Measurements from ENCODE around the gene RGS7. TPM values are rescaled to one million over a fixed set of nuclear protein-coding genes. Genes with fewer than 3 reads are reported as not detected.

Gene RGS7
- total and polyA plus RNA-seq, 10 donors = 0.09 to 1.8 (median 0.72) TPM; not detected in 1

DNA sequence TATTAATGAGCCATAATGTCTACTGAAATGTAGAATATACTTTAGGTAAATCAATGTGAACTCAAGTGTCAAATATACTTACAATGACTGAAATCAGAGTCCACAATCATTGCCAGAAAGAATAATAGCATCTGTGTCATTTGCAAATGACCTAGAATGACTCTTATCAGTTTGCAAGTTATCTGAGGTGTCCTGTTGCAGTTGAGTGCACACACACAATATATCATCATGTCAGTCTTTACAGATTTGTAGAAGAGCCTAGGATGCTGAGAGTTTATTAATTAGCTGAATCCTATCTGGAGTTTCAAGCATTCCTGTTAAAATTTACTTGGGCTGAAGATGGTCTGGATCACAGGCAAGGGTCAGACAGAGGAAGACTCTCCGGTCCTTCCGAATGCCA lies 421.1 kb downstream of the RGS7 start:
- no peaks in the 10 kb centered on the region for H3K4me1 ChIP-seq
- WGBS, 5 donors = 74 to 90% (median 84%) methylated on average over 2 of the region's 2 CpGs
- DNase-seq = no peak
- no peaks in the 10 kb centered on the region for H3K36me3 ChIP-seq
- H3K4me3 ChIP-seq = no peak overlapping the region
- intact Hi-C loops (cut with DNase I; ENCODE audit: low total_unique reads) = no loop called here
- peaks cover 0 to 47% (median 28%) of the 10 kb centered on the region in 8 donors for H3K9me3 ChIP-seq
- TF ChIP-seq, protein P1, sequence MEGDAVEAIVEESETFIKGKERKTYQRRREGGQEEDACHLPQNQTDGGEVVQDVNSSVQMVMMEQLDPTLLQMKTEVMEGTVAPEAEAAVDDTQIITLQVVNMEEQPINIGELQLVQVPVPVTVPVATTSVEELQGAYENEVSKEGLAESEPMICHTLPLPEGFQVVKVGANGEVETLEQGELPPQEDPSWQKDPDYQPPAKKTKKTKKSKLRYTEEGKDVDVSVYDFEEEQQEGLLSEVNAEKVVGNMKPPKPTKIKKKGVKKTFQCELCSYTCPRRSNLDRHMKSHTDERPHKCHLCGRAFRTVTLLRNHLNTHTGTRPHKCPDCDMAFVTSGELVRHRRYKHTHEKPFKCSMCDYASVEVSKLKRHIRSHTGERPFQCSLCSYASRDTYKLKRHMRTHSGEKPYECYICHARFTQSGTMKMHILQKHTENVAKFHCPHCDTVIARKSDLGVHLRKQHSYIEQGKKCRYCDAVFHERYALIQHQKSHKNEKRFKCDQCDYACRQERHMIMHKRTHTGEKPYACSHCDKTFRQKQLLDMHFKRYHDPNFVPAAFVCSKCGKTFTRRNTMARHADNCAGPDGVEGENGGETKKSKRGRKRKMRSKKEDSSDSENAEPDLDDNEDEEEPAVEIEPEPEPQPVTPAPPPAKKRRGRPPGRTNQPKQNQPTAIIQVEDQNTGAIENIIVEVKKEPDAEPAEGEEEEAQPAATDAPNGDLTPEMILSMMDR (IDR thresholded peaks at IDR 0.05 in 8 of 11, conservative IDR thresholded peaks at IDR 0.05 in 3 of 11) = no peak
- TF ChIP-seq POLR2AphosphoS5 (IDR thresholded peaks at IDR 0.05) = no peak
- no peak for TF ChIP-seq POLR2A (IDR thresholded peaks at IDR 0.05)
- no peak overlapping the region for H3K27ac ChIP-seq
- no peaks in the 10 kb centered on the region for H3K27me3 ChIP-seq (replicated peaks in 1 of 7)

DNA sequence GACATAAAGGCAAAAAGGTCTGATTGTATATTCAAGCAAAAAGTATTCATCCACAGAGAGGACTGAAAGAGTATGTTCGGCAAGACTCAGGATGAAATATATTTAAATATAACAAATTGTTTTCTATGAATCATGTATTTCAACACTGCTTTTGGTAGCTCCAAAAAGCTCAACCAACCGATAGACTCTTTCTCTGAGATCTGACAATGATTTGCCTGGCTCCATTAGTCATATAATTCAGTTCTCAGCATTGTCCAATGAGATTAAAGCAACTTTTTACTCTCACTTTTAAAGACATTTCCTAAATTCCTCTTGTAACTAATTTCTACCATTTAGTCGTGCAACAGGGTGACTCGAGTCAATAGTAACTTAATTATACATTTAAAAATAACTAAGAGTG lies 426.0 kb downstream of the RGS7 start:
- no peak for DNase-seq
- TF ChIP-seq POLR2A (IDR thresholded peaks at IDR 0.05) = no peak
- TF ChIP-seq POLR2AphosphoS5 (IDR thresholded peaks at IDR 0.05) = no peak
- TF ChIP-seq, protein P1 (IDR thresholded peaks at IDR 0.05 in 8 of 11, conservative IDR thresholded peaks at IDR 0.05 in 3 of 11) = no peak
- intact Hi-C loops (cut with DNase I; ENCODE audit: low total_unique reads) = no loop called here
- H3K27me3 ChIP-seq (replicated peaks in 1 of 7) = no peaks in the 10 kb centered on the region
- 71 to 82% (median 75%) methylated on average over 4 of the region's 4 CpGs for WGBS, 5 donors
- no peak overlapping the region for H3K4me3 ChIP-seq
- no peaks in the 10 kb centered on the region for H3K4me1 ChIP-seq
- peaks cover 0 to 34% (median 5%) of the 10 kb centered on the region in 8 donors for H3K9me3 ChIP-seq
- no peak overlapping the region for H3K27ac ChIP-seq
- H3K36me3 ChIP-seq = no peaks in the 10 kb centered on the region

DNA sequence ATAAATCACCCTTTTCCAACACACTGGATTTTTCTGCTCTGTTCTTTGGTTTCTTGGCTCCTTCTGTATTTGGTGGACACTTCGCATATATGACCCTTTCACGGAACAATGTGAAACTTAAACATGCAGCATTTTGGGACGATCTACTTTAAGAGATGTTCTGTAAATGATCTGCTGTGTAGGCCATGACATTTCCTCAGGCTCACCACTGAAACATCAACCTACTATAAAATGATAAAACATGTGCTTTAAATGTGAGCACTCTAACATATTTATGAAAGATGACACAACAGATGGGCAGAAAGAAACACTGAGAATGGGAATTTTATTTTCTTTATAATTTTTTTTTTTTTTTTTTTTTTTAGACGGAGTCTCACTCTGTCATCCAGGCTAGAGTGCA lies 428.7 kb downstream of the RGS7 start:
- TF ChIP-seq POLR2AphosphoS5 (IDR thresholded peaks at IDR 0.05) (no peak), POLR2A (IDR thresholded peaks at IDR 0.05) (no peak)
- TF ChIP-seq, protein P1 (IDR thresholded peaks at IDR 0.05 in 8 of 11, conservative IDR thresholded peaks at IDR 0.05 in 3 of 11) = no peak
- 90 to 98% (median 92%) methylated on average over 4 of the region's 4 CpGs for WGBS, 5 donors
- Histone ChIP-seq H3K9me3 (peaks cover 0 to 35% (median 4%) of the 10 kb centered on the region in 8 donors), H3K36me3 (no peaks in the 10 kb centered on the region), H3K4me1 (no peaks in the 10 kb centered on the region), H3K27ac (no peak overlapping the region), H3K4me3 (no peak overlapping the region), H3K27me3 (replicated peaks in 1 of 7) (no peaks in the 10 kb centered on the region)
- DNase-seq = no peak
- intact Hi-C loops (cut with DNase I; ENCODE audit: low total_unique reads) = no loop called here

DNA sequence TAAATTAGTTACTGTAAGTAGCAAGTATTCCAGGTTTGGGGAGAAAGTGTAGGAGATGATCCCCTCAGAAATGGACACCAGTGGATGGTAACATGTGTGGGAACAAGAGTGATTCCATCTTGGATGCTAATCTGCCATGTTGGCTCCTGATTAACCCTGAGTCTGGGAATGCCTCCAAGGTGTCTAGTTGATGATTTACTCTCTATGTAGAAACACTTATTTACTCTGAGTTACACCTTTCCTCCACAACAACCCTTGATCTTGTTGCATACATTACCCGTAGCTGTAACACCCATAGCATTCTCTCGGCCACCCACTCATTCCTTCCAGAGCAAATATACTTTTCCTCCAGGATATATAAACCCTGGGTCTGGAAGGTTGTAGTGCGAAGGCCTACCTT lies 429.2 kb downstream of the RGS7 start:
- intact Hi-C loops (cut with DNase I; ENCODE audit: low total_unique reads) = no loop called here
- H3K27ac ChIP-seq = no peak overlapping the region
- peaks cover 0 to 35% (median 4%) of the 10 kb centered on the region in 8 donors for H3K9me3 ChIP-seq
- H3K4me3 ChIP-seq = no peak overlapping the region
- 78 to 92% (median 91%) methylated on average over 3 of the region's 3 CpGs for WGBS, 5 donors
- no peaks in the 10 kb centered on the region for H3K4me1 ChIP-seq
- no peaks in the 10 kb centered on the region for H3K27me3 ChIP-seq (replicated peaks in 1 of 7)
- H3K36me3 ChIP-seq = no peaks in the 10 kb centered on the region
- no peak for TF ChIP-seq POLR2AphosphoS5 (IDR thresholded peaks at IDR 0.05)
- no peak for TF ChIP-seq POLR2A (IDR thresholded peaks at IDR 0.05)
- TF ChIP-seq, protein P1 (IDR thresholded peaks at IDR 0.05 in 8 of 11, conservative IDR thresholded peaks at IDR 0.05 in 3 of 11) = no peak
- no peak for DNase-seq
